HG02884 (cell line): ENCODE results near the gene RNF34.
"Not testable (repeated sequence)": the region's sequence is repeated elsewhere in the genome, so short reads cannot be mapped to it uniquely, and the experiment has no call there.

Source experiments
- ATAC-seq: cut with Tn5 transposase; IDR thresholded peaks from one replicate; pipeline ENCODE4 v1.9.1; 2021; ENCODE audit warnings: mild to moderate bottlenecking, moderate library complexity; ENCODE audit not compliant: unreplicated experiment

The RNF34 gene, protein sequence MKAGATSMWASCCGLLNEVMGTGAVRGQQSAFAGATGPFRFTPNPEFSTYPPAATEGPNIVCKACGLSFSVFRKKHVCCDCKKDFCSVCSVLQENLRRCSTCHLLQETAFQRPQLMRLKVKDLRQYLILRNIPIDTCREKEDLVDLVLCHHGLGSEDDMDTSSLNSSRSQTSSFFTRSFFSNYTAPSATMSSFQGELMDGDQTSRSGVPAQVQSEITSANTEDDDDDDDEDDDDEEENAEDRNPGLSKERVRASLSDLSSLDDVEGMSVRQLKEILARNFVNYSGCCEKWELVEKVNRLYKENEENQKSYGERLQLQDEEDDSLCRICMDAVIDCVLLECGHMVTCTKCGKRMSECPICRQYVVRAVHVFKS

DNA sequence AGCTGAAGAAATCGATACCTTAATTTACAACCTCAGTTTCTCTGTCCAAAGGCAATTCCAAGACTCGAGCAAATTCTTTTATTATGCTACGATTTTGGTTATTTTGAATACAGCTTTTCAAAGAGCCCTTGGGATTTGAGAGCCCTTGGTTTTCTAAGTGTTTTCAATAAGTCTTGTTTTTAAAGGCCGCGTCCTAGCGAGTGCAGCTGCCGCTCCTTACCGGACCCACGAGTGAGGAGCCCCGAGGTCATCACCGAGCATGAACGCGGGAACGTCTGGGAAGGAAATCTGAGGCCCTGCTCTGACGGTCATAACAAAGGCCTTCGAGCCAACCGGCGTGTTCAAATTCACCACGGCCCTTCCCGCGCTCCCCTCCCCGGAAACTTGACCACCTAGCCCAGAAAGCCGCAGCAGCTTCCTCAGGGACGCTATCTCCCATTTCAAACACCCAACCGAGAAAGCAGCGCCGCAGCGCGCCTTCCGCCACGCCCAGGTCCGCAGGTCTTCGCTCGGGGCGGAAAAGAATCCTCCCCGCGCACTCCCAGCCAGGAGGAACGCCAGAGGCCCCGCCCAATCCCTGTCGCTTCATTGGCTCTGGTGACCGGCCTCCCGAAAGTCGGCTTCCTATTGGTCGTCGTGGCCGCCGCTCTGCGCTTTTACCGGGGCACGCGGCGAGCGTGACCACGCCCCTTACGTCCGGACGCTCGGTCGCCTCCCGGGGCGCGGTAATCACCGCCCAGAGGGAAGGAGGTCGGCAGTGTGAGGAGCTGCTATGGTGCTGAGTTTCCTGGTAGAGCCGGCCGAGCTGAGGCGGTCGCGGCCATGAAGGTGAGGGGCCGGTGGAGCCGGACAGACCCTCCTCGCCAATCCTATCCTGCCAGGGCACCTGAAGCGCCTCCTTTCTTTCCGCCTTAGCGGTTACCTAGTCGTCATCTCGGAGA, at the start of gene RNF34:
Gene RNF34 (plus strand): TSS at position 728 of the 941 bp plus-strand sequence. CDS start 95 bp downstream, at position 823.
- ATAC-seq = peak; percentile 90

DNA sequence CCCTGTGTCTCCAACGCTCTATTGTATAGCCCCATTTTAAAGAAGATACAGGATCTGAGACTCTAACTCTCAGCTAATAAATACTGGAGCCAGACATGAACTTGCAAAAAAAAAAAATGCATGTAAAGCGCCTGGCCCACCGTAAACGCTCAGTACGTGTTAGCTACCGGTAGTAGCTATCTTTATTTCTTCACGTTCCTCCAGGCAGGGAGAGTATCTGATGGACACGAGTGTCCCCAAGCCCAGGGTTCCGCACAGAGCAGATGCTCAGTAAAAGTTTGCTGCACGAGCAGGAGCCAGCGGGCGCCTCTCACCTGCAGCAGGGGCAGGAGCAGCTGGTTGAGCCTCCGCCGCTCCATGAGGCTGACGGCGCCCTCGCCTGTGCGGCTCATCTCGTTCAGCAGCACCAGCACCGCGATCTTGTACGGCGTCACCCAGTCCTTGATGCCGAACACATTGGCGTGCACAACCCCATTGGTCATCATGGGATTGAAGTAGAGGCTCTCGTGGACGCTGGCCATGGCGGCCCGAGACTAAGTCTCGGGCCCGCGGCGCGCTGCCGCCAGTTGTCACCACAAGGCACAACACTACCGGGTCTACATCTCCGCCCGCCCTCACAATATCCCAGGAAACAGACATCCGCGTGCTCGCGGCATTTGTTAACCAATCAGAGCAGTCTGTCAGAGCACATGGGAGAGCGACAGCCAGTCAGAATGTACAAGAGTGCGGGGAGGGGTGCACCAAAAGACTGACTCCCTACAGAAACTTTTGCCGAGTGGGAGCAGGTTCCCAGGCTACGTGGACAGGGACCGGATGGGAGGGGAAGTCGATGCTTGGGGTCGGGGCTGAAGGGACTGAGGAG, 47.9 kb upstream of the RNF34 start, which contains the start of gene ANAPC5:
Gene ANAPC5 (minus strand): TSS at position 592 of the 862 bp plus-strand sequence. CDS start 71 bp downstream, at position 521.
- ATAC-seq = peak; percentile 96

DNA sequence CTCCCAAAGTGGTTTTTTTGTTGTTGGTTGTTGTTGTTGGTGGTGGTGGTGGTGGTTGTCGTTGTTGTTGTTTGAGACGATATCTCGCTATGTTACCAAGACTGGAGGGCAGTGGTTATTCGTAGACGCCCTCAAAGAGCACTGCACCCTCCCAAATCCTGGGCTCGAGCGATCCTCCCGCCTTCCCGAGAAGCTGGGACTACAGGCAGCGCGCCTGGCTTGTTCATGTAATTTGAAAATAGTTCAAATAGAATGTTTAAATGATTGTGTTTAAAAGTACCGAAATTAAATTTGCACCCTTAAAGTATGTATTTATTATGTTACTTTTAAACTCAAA, 47.3 kb upstream of the RNF34 start:
- ATAC-seq = peak; percentile 18

DNA sequence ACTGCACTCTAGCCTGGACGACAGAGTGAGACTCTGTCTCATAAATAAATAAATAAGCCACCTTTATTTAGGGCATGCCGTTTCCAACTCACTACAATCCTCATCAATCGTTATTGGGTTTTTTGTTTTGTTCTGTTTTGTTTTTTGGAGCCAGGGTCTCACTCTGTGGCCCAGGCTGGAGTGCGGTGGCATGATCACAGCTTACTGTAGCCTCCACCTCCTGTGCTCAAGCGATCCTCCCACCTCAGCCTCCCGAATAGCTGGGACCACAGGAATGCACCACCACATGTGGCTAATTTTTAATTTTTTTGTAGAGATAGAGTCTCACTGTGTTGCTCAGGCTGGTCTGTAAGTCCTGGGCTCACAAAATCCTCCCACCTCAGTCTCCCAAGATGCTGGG, 44.1 kb upstream of the RNF34 start:
- no peak for ATAC-seq

DNA sequence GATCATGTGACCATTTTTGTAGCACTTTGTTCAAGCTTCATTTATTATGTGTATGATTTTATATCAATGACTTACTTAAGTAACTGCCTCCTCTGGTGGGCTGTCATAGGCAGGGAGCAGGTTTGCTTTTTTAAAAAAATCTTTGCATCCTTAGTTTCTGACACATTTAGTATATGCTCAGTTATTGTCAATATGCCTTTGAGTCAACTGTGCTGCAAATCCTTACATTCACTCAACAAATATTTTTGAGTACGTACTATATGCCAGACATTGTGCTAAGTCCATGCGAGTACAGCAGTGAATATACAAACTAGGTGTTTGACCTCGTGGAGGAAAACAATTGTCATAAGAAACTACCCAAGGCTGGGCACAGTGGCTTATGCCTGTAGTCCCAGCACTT, 43.3 kb upstream of the RNF34 start:
- ATAC-seq = no peak

DNA sequence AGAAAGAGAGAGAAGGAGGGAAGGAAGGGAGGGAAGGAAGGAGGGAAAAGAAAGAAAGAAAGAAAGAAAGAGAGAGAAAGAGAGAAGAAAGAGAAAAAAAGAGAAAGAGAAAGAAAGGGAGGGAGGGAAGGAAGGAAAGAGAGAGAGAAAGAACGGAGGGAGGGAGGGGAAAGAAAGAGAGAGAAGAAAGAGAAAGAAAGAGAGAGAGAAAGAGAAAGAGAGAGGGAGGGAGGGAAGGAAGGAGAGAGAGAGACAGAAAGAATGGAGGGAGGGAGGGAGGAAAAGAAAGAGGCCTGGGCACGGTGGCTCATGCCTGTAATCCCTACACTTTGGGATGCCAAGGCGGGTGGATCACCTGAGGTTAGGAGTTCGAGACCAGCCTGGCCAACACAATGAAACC, 42.6 kb upstream of the RNF34 start:
- ATAC-seq = no peak

DNA sequence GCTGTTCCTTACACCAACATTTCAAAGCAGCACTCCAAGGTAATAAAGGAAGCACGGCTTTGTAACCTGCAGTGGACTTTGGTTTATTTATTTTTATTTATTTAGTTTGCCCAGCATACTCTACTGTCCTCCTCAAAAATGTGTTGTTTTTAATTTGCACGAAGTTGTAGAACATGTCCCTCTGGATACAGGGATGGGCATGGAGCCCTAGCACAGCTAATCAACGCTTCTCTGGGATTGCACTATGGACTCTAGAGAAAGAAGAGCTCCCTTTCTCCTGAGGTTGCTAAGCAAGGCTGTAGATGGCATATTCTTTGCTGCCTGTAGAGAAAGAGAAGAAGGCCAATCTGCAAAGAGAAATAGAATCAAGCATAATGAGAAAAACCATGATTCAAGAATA, 41.8 kb upstream of the RNF34 start:
- ATAC-seq = no peak

DNA sequence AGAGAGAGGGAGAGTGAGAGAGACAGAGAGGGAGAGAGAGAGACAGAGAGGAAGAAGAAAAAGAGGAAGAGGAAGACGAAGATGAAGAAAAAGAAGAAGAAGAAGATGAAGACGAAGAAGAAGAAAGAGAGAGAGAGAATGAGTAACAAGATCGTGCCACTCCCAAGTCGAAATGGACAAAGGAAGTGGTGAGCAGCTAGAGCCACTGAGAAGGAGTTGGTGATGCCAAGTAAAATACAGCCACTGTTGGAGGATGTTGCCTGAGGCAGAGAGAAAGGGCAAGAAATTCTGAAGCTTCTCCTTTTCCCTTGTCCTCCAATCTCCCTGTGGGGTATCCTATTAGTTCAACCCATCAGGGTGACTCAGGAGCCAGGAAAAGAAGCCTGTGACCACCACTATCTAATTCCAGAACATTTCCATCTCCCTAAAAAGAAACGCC, 35.2 kb upstream of the RNF34 start:
- ATAC-seq = no peak

DNA sequence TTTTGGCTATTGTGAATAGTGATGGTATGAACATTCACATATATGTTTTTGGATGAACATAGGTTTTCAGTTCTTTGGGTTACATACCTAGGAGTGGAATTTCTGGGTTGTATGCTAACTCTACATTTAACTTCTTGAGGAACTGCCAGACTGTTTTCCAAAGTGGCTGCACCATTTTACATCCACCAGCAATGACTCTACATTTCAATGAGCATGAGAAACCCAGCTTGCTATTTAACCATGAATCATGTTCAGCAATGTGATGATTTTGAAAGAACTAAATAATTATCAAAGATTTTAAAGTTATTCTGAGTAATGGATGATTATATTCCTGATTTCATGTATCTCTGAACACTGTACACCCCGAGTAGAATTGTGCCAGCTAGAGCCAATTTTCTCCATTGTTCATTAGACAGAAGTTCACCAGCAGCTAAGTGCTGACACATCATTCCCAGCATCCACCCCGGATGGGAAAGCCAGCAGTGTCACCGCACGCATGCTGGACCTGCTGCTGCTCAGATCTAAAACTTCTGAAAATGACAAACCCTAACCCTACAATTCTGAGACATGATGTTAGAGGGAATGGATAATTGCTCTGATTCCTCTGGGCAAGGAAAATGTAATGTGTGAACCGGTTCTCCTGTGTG, 34.4 kb upstream of the RNF34 start:
- ATAC-seq = no peak

DNA sequence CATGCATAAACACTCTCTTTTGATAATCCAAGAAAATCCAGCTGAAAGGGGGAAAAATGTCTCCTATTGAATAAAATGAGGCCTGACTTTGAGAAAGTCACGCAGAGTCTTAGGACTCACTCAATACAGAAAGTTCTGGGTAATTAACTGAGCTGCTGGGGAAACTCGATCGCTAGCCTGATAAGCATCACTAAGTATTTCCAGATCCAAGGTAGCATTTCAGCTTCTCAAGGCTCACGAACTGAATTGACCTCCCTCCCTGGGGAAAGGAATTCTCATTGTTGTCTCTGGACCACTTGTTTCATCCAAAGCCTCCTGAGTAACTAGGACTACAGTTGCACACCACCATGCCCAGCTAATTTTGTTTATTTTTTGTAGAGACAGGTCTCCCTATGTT, 33.9 kb upstream of the RNF34 start:
- ATAC-seq = no peak

DNA sequence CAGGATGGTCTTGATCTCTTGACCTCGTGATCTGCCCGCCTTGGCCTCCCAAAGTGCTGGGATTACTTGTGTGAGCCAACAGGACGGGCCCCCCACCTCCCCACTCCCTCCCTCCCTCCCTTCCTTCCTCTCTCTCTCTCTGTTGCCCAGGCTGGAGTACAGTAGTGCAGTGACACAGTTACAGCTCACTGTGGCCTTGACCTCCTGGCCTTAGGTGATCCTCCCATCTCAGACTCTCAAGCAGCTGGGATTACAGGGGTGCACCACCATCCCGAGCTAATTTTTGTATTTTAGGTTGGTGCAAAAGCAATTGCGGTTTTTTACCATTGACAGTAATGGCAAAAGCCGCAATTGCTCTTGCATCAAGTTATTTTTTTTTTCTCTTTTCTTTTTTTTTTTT, 28.5 kb upstream of the RNF34 start:
- ATAC-seq = no peak

DNA sequence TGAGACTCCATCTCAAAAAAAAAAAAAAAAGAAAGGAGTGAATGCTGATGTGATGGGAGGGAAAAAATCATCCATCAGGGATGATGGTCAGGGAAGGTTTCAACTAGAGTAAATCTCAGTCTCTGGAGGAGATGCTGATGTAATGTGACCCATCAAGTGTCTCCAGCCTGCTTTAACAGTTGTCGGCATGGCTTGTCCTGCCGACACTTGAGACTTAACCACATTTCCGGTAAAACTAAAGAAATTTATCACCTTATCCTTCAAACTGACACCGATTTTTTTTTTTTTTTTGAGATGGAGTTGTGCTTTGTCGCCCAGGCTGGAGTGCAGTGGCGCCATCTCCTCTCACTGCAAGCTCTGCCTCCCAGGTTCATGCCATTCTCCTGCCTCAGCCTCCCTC, 26.2 kb upstream of the RNF34 start:
- ATAC-seq = no peak

DNA sequence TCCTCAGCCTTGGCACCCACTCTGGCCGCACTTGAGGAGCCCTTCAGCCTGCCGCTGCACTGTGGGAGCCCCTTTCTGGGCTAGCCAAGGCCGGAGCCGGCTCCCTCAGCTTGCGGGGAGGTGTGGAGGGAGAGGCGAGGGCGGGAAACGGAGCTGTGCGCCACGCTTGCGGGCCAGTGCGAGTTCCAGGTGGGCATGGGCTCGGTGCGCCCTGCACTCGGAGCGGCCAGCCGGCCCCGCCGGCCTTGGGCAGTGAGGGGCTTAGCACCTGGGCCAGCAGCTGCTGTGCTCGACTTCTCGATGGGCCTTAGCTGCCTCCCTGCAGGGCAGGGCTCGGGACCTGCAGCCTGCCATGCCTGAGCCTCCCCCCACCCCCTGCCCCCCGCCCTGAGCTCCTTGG, 25.6 kb upstream of the RNF34 start:
- ATAC-seq = not testable (repeated sequence)

DNA sequence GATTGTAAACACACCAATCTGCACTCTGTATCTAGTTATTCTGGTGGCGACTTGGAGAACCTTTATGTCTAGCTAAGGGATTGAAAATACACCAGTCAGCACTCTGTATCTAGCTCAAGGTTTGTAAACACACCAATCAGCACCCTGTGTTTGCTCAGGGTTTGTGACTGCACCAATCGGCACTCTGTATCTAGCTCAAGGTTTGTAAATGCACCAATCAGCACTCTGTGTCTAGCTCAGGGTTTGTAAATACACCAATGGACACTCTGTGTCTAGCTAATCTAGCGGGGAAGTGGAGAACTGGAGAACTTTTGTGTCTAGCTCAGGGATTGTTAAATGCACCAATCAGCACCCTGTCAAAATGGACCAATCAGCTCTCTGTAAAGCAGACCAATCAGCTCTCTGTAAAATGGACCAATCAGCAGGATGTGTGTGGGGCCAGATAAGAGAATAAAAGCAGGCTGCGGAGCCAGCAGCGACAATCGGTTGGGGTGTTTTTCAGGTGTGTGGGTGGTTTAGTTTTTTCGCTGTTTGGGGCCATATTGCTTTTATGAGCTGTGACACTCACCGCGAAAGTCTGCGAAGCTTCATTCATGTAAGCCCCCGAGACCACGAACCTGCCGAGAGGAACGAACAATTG, 24.9 kb upstream of the RNF34 start:
- not testable (repeated sequence) for ATAC-seq

DNA sequence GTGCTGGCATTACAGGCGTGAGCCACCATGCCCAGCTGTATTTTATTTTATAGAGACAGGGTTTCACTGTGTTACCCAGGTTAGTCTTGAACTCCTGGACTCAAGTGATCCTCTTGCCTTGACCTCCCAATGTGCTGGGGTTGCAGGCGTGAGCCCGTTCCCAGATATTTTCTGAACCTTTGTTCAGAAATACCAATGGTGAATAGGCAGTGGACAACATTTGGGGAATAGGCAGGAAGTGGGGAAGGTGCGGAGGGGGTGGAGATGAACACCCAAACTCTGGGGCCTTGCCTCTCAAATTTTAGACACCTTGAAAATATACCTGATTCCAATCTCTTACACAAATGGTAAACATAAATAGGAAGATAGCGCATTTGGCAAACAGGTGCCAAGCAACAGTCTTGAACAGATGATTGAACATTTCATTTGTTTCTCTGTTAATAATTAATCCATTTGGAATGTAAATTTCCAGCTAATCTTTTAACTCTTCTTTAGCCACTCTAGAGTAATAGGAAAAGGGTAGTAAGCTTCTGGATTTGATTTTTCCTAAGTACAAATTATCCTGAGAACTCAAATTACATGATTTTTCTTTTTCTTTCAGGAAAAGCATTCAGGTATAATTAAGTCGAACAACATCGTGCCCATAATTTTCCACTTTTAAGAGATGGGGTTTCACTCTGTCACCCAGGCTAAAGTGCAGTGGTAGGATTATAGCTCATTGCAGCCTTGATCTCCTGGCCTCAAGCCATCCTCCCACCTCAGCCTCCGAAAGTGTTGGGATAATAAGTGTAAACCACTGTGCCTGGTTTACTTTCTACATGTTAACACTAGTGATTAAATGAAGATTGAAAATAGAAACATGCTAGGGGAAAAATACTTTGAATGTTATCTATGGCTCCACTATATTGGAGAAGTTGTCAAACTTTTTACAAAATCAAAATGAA, 22.9 kb upstream of the RNF34 start:
- no peak for ATAC-seq

DNA sequence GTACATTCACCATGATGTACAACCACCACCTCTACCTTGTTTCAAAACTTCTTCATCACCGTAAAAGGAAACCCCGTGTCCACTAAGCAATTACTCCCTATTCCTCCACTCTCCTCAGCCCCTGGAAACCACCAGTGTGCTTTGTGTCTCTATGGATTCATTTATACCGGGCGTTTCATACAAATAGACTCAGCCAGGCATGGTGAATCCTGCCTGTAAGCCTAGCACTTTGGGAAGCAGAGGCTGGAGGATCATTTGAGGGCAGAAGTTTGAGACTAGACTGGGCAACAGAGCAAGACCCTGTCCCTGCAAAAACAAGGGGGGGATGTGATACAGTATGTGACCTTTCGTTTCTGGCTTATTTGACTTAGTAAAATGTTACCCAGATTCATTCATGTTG, 21.2 kb upstream of the RNF34 start:
- no peak for ATAC-seq

DNA sequence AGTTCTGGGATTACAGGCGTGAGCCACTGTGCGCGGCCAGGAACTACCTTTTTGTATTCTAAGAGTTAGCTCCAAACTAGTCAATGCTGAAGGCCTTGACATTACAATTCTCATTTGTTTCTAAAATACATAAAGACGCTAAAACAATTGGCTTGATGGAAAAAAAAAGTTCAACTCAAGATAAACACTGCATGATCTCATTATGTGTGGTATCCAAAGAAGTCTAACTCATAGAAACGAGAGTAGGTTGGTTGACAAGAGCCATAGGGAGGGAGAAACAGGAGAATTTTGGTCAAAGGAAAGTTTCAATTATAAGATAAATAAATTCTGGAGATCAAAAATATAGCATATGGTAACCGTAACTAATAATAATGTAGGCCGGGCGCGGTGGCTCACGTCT, 20.0 kb upstream of the RNF34 start:
- ATAC-seq = no peak

DNA sequence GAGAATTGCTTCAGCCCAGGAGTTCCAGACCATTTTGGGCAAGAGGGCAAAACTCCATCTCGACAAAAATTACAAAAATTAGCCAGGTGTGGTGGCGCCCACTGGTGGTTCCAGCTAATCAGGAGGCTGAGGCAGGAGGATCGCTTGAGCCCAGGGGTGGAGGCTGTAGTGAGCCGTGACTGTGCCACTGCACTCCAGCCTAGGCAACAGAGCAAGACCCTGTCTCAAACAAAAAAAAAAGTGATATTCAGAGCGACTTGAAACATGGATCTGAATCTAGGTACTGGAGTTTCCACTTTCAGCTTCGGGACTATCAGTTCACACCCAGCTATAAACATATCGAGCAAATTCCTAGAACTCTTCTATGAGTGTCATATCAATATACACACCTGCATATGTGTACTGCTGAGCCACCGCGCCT, 16.3 kb upstream of the RNF34 start:
- ATAC-seq = no peak

DNA sequence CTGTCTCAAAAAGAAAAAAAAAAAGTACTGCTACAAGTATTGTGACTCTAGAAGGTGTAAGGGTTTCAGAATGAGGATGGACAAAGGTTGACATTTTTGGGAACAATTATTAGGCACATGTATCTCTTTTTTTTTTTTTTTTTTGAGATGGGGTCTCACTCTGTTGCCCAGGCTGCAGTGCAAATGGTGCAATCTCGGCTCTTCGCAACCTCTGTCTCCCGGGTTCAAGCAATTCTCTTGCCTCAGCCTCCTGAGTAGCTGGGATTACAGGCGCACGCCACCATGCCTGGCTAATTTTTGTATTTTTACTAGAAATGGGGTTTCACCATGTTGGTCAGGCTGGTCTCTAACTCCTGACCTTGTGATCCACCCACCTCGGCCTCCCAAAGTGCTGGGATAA, 15.0 kb upstream of the RNF34 start:
- not testable (repeated sequence) for ATAC-seq
